HG02852 (cell line): ENCODE measurements around the gene RCE1.

Experiments
- ATAC-seq: cut with Tn5 transposase; IDR thresholded peaks from one replicate; pipeline ENCODE4 v1.9.1; 2021; ENCODE audit warnings: mild to moderate bottlenecking, moderate library complexity; ENCODE audit not compliant: unreplicated experiment

Gene RCE1

GRCh38 chr11:66884443-66884842 is 41.2 kb downstream of the RCE1 start:
- ATAC-seq, result no peak

GRCh38 chr11:66885469-66885868 is 42.2 kb downstream of the RCE1 start:
- ATAC-seq, result no peak

GRCh38 chr11:66885950-66886440 is 42.8 kb downstream of the RCE1 start:
- ATAC-seq, result no peak

DNA sequence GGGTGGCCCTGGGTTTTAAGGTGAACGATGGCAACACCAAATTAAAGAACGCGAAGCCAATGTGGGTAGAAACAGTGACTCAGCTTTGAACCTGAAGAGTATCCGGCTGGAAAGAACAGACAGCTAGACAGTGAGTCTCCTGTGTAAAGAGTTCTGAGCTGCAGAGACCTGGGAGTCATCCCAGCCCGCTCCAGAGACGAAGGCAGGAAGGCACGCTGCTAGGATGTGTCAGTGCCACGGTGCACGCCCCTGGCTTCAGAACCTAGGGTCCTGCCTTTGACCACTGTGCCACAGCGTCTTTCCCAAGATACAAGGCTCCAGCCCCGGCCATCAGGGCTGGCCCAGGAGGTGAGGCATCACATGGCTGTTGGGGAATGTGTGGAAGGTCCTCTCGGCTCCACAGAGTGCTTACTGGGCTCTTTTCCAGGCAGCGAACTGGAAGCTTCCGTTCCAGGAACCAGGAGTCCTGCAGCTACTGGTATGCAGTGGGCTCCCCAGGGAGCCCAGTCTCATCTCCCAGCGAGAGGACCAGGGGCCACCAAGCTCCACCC is 43.5 kb downstream of the RCE1 start:
- no peak for ATAC-seq

- no peak for ATAC-seq
These were observed 44.3 kb downstream of the RCE1 start for GRCh38 chr11:66887526-66887925.

- no peak for ATAC-seq
These were observed 45.0 kb downstream of the RCE1 start for GRCh38 chr11:66888282-66888681.

DNA sequence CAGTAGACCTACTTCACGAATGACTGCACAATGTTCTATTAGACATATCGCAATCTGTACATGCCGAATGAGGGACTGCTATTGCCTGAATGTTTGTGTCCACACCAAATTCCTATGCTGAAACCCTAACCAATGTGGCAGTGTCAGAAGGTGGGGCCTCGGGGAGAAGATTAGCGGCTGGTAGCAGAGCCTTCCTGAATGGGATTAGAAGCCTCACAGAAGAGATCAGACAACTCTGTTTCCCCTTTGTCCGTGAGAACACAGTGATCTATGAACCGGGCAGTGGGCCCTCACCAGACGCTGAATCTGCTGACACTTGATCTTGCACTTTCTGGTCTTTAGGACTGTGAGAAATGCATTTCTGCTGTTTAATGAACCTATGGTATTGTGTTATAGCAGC is 46.7 kb downstream of the RCE1 start:
- ATAC-seq, result no peak

DNA sequence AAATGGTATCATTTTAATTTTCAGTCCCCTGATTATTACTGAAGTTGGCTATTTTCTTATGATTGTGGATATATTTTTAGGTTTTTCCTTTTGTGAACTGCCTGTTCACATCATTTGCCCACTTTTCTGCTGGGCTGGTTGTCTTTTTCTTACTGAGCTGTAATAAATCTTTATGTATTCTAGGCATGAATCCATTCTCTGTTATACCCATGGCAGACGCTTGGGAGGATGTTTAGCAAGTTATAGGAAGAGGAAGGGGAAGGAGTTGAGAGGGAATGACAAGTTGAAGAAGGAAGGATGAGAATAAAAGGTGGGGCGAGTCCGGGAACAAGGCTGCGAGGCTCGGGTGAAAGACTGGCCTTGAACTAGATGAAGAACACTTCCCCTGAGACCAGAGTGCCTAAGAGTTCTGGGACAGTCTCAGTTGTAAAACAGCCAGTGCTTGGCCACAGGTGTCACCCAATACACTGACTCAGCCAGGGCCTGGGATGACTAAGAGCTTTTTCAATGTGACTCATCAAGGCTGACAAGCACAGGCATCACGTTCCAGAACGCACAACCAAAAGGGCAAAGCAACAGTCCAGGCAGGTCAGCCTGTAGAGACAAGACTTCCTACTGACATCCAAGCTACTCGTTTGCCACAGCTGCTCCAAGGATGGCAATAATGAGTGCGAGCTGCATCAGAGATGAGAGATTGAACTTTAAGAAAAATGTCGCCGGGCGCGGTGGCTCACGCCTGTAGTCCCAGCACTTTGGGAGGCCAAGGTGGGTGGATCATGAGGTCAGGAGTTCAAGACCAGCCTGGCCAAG is 48.8 kb downstream of the RCE1 start:
- ATAC-seq, result peak; percentile 95

- no peak for ATAC-seq
These were observed 49.7 kb downstream of the RCE1 start for GRCh38 chr11:66892911-66893310.

DNA sequence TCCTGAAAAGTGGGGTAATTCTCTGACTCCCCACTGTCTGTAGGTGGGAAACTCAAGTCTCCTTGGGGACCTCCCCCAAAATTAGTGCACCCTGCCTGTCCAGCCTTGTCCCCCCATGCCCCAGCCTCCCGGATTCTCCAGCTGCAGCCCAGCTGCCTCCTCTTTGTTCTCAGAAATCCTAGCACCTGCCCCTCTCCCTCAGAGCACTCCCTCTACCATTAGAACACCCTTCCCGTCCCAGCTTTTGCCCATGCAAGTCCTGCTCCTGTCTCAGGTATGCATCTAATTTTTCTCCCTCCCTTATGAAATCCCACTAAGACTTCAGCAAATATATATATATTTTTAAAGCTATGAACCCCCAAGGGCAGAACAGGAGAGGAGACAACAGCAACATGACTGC is 50.9 kb downstream of the RCE1 start:
- no peak for ATAC-seq
